ENCODE results near the gene ADGRD2.
A peak's percentile ranks its signal among the peaks of the same experiment; 100 is the strongest.
"Not testable (repeated sequence)": the region's sequence is repeated elsewhere in the genome, so short reads cannot be mapped to it uniquely, and the experiment has no call there.

The ADGRD2 gene

DNA sequence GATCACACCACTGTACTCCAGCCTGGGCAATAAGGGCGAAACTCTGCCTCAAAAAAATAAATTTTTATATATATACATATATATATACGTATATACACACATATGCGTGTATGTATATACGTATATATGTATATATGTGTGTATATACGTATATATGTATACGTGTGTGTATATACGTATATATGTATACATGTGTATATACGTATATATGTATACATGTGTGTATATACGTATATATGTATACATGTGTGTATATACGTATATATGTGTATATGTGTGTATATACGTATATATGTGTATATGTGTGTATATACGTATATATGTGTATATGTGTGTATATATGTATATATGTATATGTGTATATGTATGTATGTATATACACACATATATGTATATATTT lies 24.5 kb upstream of the ADGRD2 start:
- not testable (repeated sequence) for H3K4me1 Mint-ChIP-seq, H3K9me3 Mint-ChIP-seq, H3K4me3 Mint-ChIP-seq, DNase-seq, H3K27ac Mint-ChIP-seq, H3K27me3 Mint-ChIP-seq, ATAC-seq

GRCh38 chr9:124426361-124426760 lies 23.9 kb upstream of the ADGRD2 start:
- H3K27ac Mint-ChIP-seq: no peak overlapping the region
- H3K4me1 Mint-ChIP-seq: no peaks in the 10 kb centered on the region
- H3K4me3 Mint-ChIP-seq: no peak overlapping the region
- no peak for DNase-seq
- H3K27me3 Mint-ChIP-seq: no peaks in the 10 kb centered on the region
- no peaks in the 10 kb centered on the region for H3K9me3 Mint-ChIP-seq
- ATAC-seq: no peak

GRCh38 chr9:124427281-124427680 lies 23.0 kb upstream of the ADGRD2 start:
- ATAC-seq (no peak), DNase-seq (no peak)
- H3K4me3 Mint-ChIP-seq: no peak overlapping the region
- no peaks in the 10 kb centered on the region for H3K9me3 Mint-ChIP-seq
- no peak overlapping the region for H3K27ac Mint-ChIP-seq
- H3K27me3 Mint-ChIP-seq: no peaks in the 10 kb centered on the region
- no peaks in the 10 kb centered on the region for H3K4me1 Mint-ChIP-seq

GRCh38 chr9:124428751-124429529 lies 21.3 kb upstream of the ADGRD2 start:
- H3K4me1 Mint-ChIP-seq: no peaks in the 10 kb centered on the region
- H3K27me3 Mint-ChIP-seq: no peaks in the 10 kb centered on the region
- peak overlapping the region in 1 of 2 donors; percentile 27 for H3K27ac Mint-ChIP-seq
- no peaks in the 10 kb centered on the region for H3K9me3 Mint-ChIP-seq
- no peak for ATAC-seq
- no peak for DNase-seq
- no peak overlapping the region for H3K4me3 Mint-ChIP-seq

DNA sequence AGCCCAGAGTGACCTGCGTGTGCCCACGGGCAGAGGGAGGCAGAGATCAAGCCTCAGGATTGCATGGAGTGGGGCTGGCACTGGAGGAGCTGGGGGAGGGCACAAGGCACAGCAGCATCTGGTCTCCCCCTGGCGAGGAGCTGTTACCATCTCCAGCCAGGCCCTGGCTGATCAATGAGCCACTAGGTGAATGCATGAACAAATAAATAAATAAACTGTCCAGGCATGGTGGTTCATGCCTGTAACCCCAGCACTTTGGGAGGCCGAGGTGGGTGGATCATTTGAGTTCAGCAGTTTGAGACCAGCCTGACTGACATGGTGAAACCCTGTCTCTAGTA lies 20.8 kb upstream of the ADGRD2 start:
- Mint-ChIP-seq H3K27ac (no peak overlapping the region), H3K4me1 (no peaks in the 10 kb centered on the region), H3K4me3 (no peak overlapping the region), H3K9me3 (no peaks in the 10 kb centered on the region), H3K27me3 (no peaks in the 10 kb centered on the region)
- DNase-seq: no peak
- ATAC-seq: no peak

DNA sequence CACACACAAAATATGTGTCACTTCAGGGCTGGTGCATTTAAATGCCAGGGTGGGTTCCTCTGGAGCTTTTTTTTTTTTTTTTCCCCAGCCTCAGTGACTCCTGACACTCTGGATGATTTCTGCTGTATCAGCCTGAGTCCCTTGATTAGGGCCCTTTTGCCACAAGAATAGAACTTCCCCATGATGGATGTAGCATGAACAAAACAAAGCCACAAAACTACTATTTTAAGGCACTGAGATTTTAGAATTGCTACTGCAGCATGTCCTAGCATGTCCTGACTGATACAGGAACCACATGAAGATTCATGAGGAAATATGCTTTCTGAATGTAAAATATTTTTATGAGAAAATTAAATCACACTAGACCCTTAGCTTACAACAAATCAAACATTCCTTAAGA lies 13.9 kb upstream of the ADGRD2 start:
- Mint-ChIP-seq H3K27me3 (peaks cover 30% of the 10 kb centered on the region), H3K27ac (peak overlapping the region in 1 of 2 donors; percentile 48), H3K4me1 (no peaks in the 10 kb centered on the region), H3K9me3 (no peaks in the 10 kb centered on the region), H3K4me3 (no peak overlapping the region)
- DNase-seq: no peak
- no peak for ATAC-seq

- Mint-ChIP-seq H3K27me3 (peaks cover 38% of the 10 kb centered on the region), H3K4me3 (no peak overlapping the region), H3K9me3 (no peaks in the 10 kb centered on the region), H3K27ac (no peak overlapping the region), H3K4me1 (no peaks in the 10 kb centered on the region)
- DNase-seq (no peak), ATAC-seq (no peak)
Measured at GRCh38 chr9:124437086-124437485, 13.2 kb upstream of the ADGRD2 start.

- ATAC-seq (no peak), DNase-seq (no peak)
- no peaks in the 10 kb centered on the region for H3K4me1 Mint-ChIP-seq
- peaks cover 45% of the 10 kb centered on the region for H3K27me3 Mint-ChIP-seq
- H3K9me3 Mint-ChIP-seq: no peaks in the 10 kb centered on the region
- H3K4me3 Mint-ChIP-seq: no peak overlapping the region
- H3K27ac Mint-ChIP-seq: peak overlapping the region in 1 of 2 donors; percentile 74
Measured at GRCh38 chr9:124438091-124438490, 12.2 kb upstream of the ADGRD2 start.

DNA sequence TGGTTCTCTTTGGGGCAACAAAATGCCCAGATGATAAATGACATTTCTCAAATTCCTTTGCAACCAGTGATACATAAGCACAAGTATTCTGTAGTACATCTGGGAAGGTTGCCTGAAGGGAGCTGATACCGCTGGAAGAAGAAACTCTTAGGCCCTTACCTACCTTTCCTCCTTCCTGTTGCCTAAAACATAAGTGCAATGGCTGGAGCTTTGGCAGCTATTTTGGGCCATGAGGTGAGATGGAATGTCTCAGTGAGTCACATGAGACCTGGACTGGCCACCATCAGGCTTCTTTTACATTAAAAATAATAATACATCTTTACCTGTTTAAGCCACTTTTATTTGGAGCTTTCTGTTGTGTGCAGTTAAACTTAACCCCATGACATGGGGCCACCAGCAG lies 11.2 kb upstream of the ADGRD2 start:
- H3K4me3 Mint-ChIP-seq: no peak overlapping the region
- peaks cover 45% of the 10 kb centered on the region for H3K27me3 Mint-ChIP-seq
- no peaks in the 10 kb centered on the region for H3K4me1 Mint-ChIP-seq
- DNase-seq: no peak
- no peaks in the 10 kb centered on the region for H3K9me3 Mint-ChIP-seq
- H3K27ac Mint-ChIP-seq: no peak overlapping the region
- no peak for ATAC-seq

- Mint-ChIP-seq H3K4me1 (no peaks in the 10 kb centered on the region), H3K9me3 (no peaks in the 10 kb centered on the region), H3K27me3 (peaks cover 45% of the 10 kb centered on the region), H3K4me3 (no peak overlapping the region), H3K27ac (no peak overlapping the region)
- DNase-seq: no peak
- ATAC-seq: no peak
Measured at GRCh38 chr9:124439686-124440243, 10.5 kb upstream of the ADGRD2 start.

- DNase-seq (no peak), ATAC-seq (no peak)
- Mint-ChIP-seq H3K4me1 (no peaks in the 10 kb centered on the region), H3K4me3 (no peak overlapping the region), H3K27me3 (peaks cover 45% of the 10 kb centered on the region), H3K9me3 (no peaks in the 10 kb centered on the region), H3K27ac (no peak overlapping the region)
Measured at GRCh38 chr9:124440786-124441185, 9.5 kb upstream of the ADGRD2 start.

GRCh38 chr9:124441291-124441690 lies 9.0 kb upstream of the ADGRD2 start:
- ATAC-seq: no peak
- no peak for DNase-seq
- H3K4me1 Mint-ChIP-seq: no peaks in the 10 kb centered on the region
- no peaks in the 10 kb centered on the region for H3K9me3 Mint-ChIP-seq
- no peak overlapping the region for H3K4me3 Mint-ChIP-seq
- peaks cover 45% of the 10 kb centered on the region for H3K27me3 Mint-ChIP-seq
- H3K27ac Mint-ChIP-seq: no peak overlapping the region

- ATAC-seq (no peak), DNase-seq (no peak)
- no peak overlapping the region for H3K4me3 Mint-ChIP-seq
- H3K9me3 Mint-ChIP-seq: no peaks in the 10 kb centered on the region
- no peaks in the 10 kb centered on the region for H3K4me1 Mint-ChIP-seq
- no peak overlapping the region for H3K27ac Mint-ChIP-seq
- H3K27me3 Mint-ChIP-seq: peaks cover 45% of the 10 kb centered on the region
Measured at GRCh38 chr9:124442379-124442778, 7.9 kb upstream of the ADGRD2 start.

- Mint-ChIP-seq H3K27me3 (peaks cover 43% of the 10 kb centered on the region), H3K27ac (no peak overlapping the region)
Measured at GRCh38 chr9:124442826-124443225, 7.4 kb upstream of the ADGRD2 start.

GRCh38 chr9:124443625-124444024 lies 6.6 kb upstream of the ADGRD2 start:
- Mint-ChIP-seq H3K9me3 (no peaks in the 10 kb centered on the region), H3K4me1 (no peaks in the 10 kb centered on the region), H3K4me3 (no peak overlapping the region), H3K27ac (no peak overlapping the region), H3K27me3 (peaks cover 43% of the 10 kb centered on the region)
- ATAC-seq (no peak), DNase-seq (no peak)

More at GRCh38 chr9:124442826-124443225, 7.4 kb upstream of the ADGRD2 start:
- H3K4me3 Mint-ChIP-seq: no peak overlapping the region
- no peaks in the 10 kb centered on the region for H3K9me3 Mint-ChIP-seq
- no peak for ATAC-seq
- H3K4me1 Mint-ChIP-seq: no peaks in the 10 kb centered on the region
- no peak for DNase-seq

- Mint-ChIP-seq H3K4me1 (no peaks in the 10 kb centered on the region), H3K9me3 (no peaks in the 10 kb centered on the region), H3K27me3 (peaks cover 43% of the 10 kb centered on the region), H3K4me3 (no peak overlapping the region), H3K27ac (no peak overlapping the region)
- DNase-seq (no peak), ATAC-seq (no peak)
Measured at GRCh38 chr9:124444166-124444565, 6.1 kb upstream of the ADGRD2 start.

DNA sequence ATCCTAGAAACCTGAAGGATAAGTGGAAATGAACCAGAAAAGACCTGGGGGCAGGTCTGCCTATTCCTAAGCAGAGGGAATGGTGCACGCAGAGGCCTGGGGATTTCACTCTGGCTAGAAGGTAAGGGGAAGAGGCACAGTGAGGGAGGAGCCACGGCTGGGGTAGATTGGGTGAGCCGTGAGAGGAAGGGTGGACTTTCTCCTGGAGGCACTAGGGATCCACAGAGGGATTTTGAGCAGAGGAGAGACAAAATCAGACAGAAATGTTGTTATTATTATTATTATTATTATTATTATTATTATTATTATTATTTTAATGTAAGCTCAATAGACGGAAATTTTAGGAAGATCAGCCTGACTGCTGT lies 3.0 kb upstream of the ADGRD2 start:
- no peak for DNase-seq
- Mint-ChIP-seq H3K4me3 (no peak overlapping the region), H3K4me1 (peaks cover 14% of the 10 kb centered on the region), H3K27me3 (peaks cover 50% of the 10 kb centered on the region), H3K27ac (peak overlapping the region in 1 of 2 donors; percentile 19), H3K9me3 (no peaks in the 10 kb centered on the region)
- ATAC-seq: no peak
